ENCODE data around the gene CABP1. TPM values are rescaled to one million over a fixed set of nuclear protein-coding genes. Genes with fewer than 3 reads are reported as not detected.

The CABP1 gene
- total and polyA plus RNA-seq, 2 donors (not counting 1 experiment from before 2014, with no cell fraction given), result not detected

GRCh38 chr12:120650233-120650690 is 9.8 kb downstream of the CABP1 start:
- Histone ChIP-seq H3K79me2 (ENCODE audit: control insufficient read depth, insufficient read depth, low read length) (peaks cover 4% of the 10 kb centered on the region), H3K4me2 (replicated peaks; ENCODE audit: low read depth, low read length, poor library complexity, severe bottlenecking) (no peak overlapping the region), H2AFZ (ENCODE audit: insufficient read depth, low read depth, low read length, poor library complexity, severe bottlenecking) (no peak overlapping the region), H4K20me1 (ENCODE audit: control insufficient read depth, insufficient read depth, low read length, poor library complexity, severe bottlenecking) (no peaks in the 10 kb centered on the region), H3K9ac (ENCODE audit: low read length) (no peak overlapping the region), H3K27ac (ENCODE audit: low read length in 2 of 2) (no peak overlapping the region), H3K9me3 (ENCODE audit: control extremely low read depth in 1 of 3, control insufficient read depth in 2 of 3, insufficient read depth in 1 of 3, low read length in 2 of 3) (no peaks in the 10 kb centered on the region), H3K4me3 (ENCODE audit: control extremely low read depth in 1 of 5, extremely low read depth in 1 of 5, insufficient read depth in 1 of 5, low read depth in 2 of 5, low read length in 4 of 5) (no peak overlapping the region), H3K27me3 (replicated peaks in 1 of 4; ENCODE audit: control extremely low read depth in 1 of 4, control insufficient read depth in 3 of 4, insufficient read depth in 4 of 4, low read length in 3 of 4) (peaks cover 0 to 47% (median 17%) of the 10 kb centered on the region in 4 experiments), H3K36me3 (replicated peaks in 1 of 2; ENCODE audit: control extremely low read depth in 1 of 2, control insufficient read depth in 1 of 2, extremely low read depth in 1 of 2, insufficient read depth in 2 of 2, low read length in 1 of 2) (no peaks in the 10 kb centered on the region), H3K4me1 (ENCODE audit: control insufficient read depth in 2 of 2, insufficient read depth in 2 of 2, low read length in 2 of 2) (peaks cover 16 to 23% of the 10 kb centered on the region in 2 donors)
- ChIA-PET CTCF (interaction anchor here (1.1 to 12.5 kb wide), 12 partner anchors 9 to 322 kb away, joined by 3 to 204 read pairs (median 21); partner anchors contain the start of genes CABP1, MLEC, POP5 and UNC119B), POLR2A (interaction anchor here (0.6 to 0.7 kb wide), 3 partner anchors 21 to 211 kb away, joined by 3 to 5 read pairs (median 3); no protein-coding TSS in a partner anchor)
- ATAC-seq (ENCODE audit: low read depth) (no peak), DNase-seq (no peak)
- Mint-ChIP-seq H3K9me3 (ENCODE audit: insufficient read depth) (no peaks in the 10 kb centered on the region), H3K27me3 (peaks cover 47% of the 10 kb centered on the region), H3K4me3 (no peak overlapping the region), H3K27ac (peak overlapping the region; percentile 27), H3K4me1 (peaks cover 22% of the 10 kb centered on the region)
- TF ChIP-seq EZH2 (IDR thresholded peaks at IDR 0.05; ENCODE audit: borderline replicate concordance, insufficient read depth, low read depth, low read length, poor library complexity, severe bottlenecking) (no peak), CTCF (IDR thresholded peaks at IDR 0.05) (no peak)
- intact Hi-C loops (cut with micrococcal nuclease), result no loop called here
- WGBS (ENCODE audit: insufficient coverage), result 71% methylated on average over 8 of the region's 12 CpGs

- WGBS (ENCODE audit: insufficient coverage), result 80% methylated on average over 1 of the region's 5 CpGs
- peaks cover 36% of the 10 kb centered on the region for H3K27me3 Mint-ChIP-seq
- H2AFZ ChIP-seq (ENCODE audit: insufficient read depth, low read depth, low read length, poor library complexity, severe bottlenecking), result no peak overlapping the region
- H3K9ac ChIP-seq (ENCODE audit: low read length), result no peak overlapping the region
- intact Hi-C loops (cut with micrococcal nuclease), result no loop called here
- no peak overlapping the region for H3K27ac Mint-ChIP-seq
- H3K27me3 ChIP-seq (replicated peaks in 1 of 4; ENCODE audit: control extremely low read depth in 1 of 4, control insufficient read depth in 3 of 4, insufficient read depth in 4 of 4, low read length in 3 of 4), result peaks cover 0 to 36% (median 11%) of the 10 kb centered on the region in 4 experiments
- H3K9me3 ChIP-seq (ENCODE audit: control extremely low read depth in 1 of 3, control insufficient read depth in 2 of 3, insufficient read depth in 1 of 3, low read length in 2 of 3), result no peaks in the 10 kb centered on the region
- no peak overlapping the region for H3K4me3 Mint-ChIP-seq
- peaks cover 21% of the 10 kb centered on the region for H3K4me1 Mint-ChIP-seq
- H3K27ac ChIP-seq (ENCODE audit: low read length in 2 of 2), result no peak overlapping the region
- no peaks in the 10 kb centered on the region for H3K9me3 Mint-ChIP-seq (ENCODE audit: insufficient read depth)
- no peaks in the 10 kb centered on the region for H4K20me1 ChIP-seq (ENCODE audit: control insufficient read depth, insufficient read depth, low read length, poor library complexity, severe bottlenecking)
- TF ChIP-seq CTCF (IDR thresholded peaks at IDR 0.05) (no peak), EZH2 (IDR thresholded peaks at IDR 0.05; ENCODE audit: borderline replicate concordance, insufficient read depth, low read depth, low read length, poor library complexity, severe bottlenecking) (no peak)
- DNase-seq (no peak), ATAC-seq (ENCODE audit: low read depth) (no peak)
- CTCF ChIA-PET, result interaction anchor here (1.0 to 12.5 kb wide), 4 partner anchors 22 to 320 kb away, joined by 3 to 204 read pairs (median 46); no protein-coding TSS in a partner anchor
- POLR2A ChIA-PET, result no interaction called here
- H3K4me1 ChIP-seq (ENCODE audit: control insufficient read depth in 2 of 2, insufficient read depth in 2 of 2, low read length in 2 of 2), result peaks cover 14 to 21% of the 10 kb centered on the region in 2 donors
- no peak overlapping the region for H3K4me3 ChIP-seq (ENCODE audit: control extremely low read depth in 1 of 5, extremely low read depth in 1 of 5, insufficient read depth in 1 of 5, low read depth in 2 of 5, low read length in 4 of 5)
- H3K4me2 ChIP-seq (replicated peaks; ENCODE audit: low read depth, low read length, poor library complexity, severe bottlenecking), result no peak overlapping the region
- H3K79me2 ChIP-seq (ENCODE audit: control insufficient read depth, insufficient read depth, low read length), result peaks cover 4% of the 10 kb centered on the region
- no peaks in the 10 kb centered on the region for H3K36me3 ChIP-seq (replicated peaks in 1 of 2; ENCODE audit: control extremely low read depth in 1 of 2, control insufficient read depth in 1 of 2, extremely low read depth in 1 of 2, insufficient read depth in 2 of 2, low read length in 1 of 2)
Measured at GRCh38 chr12:120651821-120652220, 11.4 kb downstream of the CABP1 start.

Measured in B cell (primary cell).